NCI-H128 (cell line): ENCODE data around the gene FEM1B.

Experiments
- DNase-seq: peaks from one replicate; lab custom pipeline; 2025; ENCODE audit not compliant: unreplicated experiment; lab: John Stamatoyannopoulos, UW

Gene FEM1B

GRCh38 chr15:68321229-68321628 lies 43.7 kb downstream of the FEM1B start:
- DNase-seq: no peak

- DNase-seq: no peak
Measured at GRCh38 chr15:68322796-68323195, 45.3 kb downstream of the FEM1B start.

GRCh38 chr15:68325726-68326125 lies 48.2 kb downstream of the FEM1B start:
- DNase-seq: no peak

DNA sequence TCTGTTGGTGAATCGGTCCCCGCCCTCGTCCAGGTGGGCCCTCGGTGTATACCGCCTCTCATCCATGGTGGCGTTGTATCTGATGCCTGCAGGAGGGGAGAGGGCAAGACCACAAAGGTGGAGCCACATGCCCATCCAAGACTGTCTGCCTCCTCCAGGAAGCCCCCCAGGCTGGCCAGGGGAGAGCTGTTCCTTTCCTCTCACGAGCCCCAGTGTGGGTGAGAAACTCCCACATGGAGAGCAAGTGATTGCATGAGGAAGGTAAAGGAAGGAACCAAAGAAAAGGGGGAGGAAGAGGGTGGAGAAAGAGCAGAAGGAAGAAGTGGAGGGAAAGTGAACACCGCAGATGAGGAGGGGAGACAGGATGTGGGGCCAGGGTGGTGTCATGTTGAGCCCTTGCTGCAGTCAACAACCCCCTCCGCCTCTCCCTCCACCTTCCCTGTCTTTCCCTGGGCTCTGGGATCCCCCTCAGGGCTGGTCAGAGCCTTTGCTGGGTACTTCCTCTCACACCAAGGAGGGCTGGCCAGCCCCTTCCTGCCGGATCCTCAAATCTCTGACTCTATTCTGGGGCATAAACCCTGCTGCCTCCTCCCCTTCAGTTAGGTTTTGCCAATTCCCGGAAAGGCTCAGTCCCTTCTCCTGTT lies 49.3 kb downstream of the FEM1B start:
- DNase-seq: no peak

- DNase-seq: no peak
Measured at GRCh38 chr15:68328443-68328842, 50.9 kb downstream of the FEM1B start.

GRCh38 chr15:68328964-68329363 lies 51.4 kb downstream of the FEM1B start:
- DNase-seq: no peak

- no peak for DNase-seq
Measured at GRCh38 chr15:68330416-68330815, 52.9 kb downstream of the FEM1B start.

DNA sequence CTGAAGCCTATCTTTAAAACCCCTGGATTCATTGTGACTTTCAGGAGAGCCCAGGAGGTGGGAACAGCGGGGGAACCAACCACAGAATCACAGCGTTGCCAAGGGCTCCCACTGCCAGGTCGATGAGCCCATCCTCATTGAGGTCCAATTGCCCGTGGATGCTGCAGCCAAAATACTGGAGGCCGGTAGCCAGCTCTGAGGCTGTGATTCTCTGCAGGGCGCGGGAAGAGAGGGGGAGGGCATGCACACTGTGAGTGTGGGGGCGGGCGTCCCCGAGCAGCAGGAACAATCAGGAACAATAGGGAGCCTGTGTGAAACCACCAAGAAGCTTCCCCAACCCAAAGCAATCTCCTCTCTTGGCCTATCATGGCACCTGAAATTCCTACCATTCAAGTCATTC lies 53.4 kb downstream of the FEM1B start:
- no peak for DNase-seq

- no peak for DNase-seq
Measured at GRCh38 chr15:68332266-68332665, 54.7 kb downstream of the FEM1B start.

GRCh38 chr15:68333775-68334470 lies 56.4 kb downstream of the FEM1B start:
- no peak for DNase-seq

GRCh38 chr15:68334661-68335124 lies 57.1 kb downstream of the FEM1B start:
- DNase-seq: no peak

- no peak for DNase-seq
Measured at GRCh38 chr15:68335251-68335650, 57.7 kb downstream of the FEM1B start.

- no peak for DNase-seq
Measured at GRCh38 chr15:68335655-68336054, 58.1 kb downstream of the FEM1B start.

DNA sequence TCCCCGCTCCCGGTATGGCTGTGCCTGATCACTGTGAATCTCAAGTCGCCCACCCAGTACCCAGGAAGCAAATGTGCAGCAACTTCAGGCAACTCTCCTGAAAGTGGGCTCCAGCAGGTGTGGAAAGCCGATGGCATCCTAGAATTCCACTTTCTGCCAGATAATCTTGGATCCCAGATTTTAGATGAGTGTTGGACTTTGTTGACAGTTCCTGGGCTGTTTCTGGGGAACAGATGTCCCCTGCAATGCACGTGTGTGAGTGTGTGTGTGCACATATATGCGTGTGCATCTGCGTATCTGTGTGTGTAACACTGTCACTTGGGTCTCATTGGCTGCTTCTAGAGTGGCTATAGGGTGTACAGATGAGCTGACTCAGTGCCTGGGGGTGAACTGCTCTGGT lies 59.0 kb downstream of the FEM1B start:
- DNase-seq: no peak

- no peak for DNase-seq
Measured at GRCh38 chr15:68337826-68338225, 60.3 kb downstream of the FEM1B start.

- no peak for DNase-seq
Measured at GRCh38 chr15:68339481-68339880, 61.9 kb downstream of the FEM1B start.

GRCh38 chr15:68340726-68341671 lies 63.5 kb downstream of the FEM1B start:
- no peak for DNase-seq

GRCh38 chr15:68341760-68342725 lies 64.5 kb downstream of the FEM1B start:
- DNase-seq: no peak

GRCh38 chr15:68343579-68344225 lies 66.2 kb downstream of the FEM1B start:
- no peak for DNase-seq

- no peak for DNase-seq
Measured at GRCh38 chr15:68344600-68344999, 67.1 kb downstream of the FEM1B start.
